ENCODE data around the gene SLC35B2. TPM values are rescaled to one million over a fixed set of nuclear protein-coding genes. Genes with fewer than 3 reads are reported as not detected.

SLC35B2 gene
- total RNA-seq, 1 donor, result 92.8 TPM

GRCh38 chr6:44237813-44238433 is 19.4 kb downstream of the SLC35B2 start:
- peak overlapping the region; percentile 73 for H3K4me3 ChIP-seq (ENCODE audit: low read depth, low read length)
- DNase-seq (ENCODE audit: low read depth), result peak; percentile 59
- TF ChIP-seq CTCF (IDR thresholded peaks at IDR 0.05; ENCODE audit: insufficient read depth, low read depth, low read length), result peak; percentile 88

DNA sequence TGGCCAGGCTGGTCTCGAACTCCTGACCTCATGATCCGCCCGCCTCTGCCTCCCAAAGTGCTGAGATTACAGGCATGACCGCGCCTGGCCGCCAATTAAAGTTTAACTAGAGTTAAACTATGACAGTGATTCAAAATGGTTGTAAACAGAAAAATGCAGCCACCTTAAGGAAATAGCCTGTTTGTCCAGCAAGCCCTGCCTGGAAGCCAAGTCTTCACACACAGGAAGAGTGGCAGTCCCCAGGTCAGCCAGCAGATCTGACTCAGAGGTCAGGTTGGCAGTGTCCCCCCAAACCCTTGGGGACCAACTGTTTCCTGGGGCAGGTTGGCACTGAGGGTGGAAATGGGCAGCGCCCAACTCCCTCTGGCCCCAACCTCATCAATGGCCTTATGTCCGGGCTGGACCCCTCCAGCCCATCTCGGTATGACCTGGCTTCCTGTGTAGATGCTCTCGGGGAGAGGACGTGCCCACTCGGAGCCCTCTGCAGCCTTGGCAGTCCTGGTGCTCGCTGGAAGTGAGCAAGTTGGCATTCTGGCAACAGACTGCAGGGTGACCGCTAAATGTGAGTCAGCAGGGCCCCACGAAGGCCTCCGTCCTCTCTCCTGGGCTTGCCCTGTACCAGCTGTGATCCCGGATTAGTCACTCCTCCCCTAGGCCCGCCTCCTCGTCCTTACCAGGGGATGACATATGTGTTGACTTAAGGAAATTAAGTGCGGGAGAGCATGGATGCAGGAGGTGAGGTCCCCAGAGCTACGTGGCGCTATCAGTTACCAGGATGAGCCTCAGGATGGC is 20.1 kb downstream of the SLC35B2 start:
- no peak for TF ChIP-seq CTCF (IDR thresholded peaks at IDR 0.05; ENCODE audit: insufficient read depth, low read depth, low read length)
- H3K4me3 ChIP-seq (ENCODE audit: low read depth, low read length), result peak overlapping the region; percentile 73

GRCh38 chr6:44235891-44236516 is 21.3 kb downstream of the SLC35B2 start:
- no peak for DNase-seq (ENCODE audit: low read depth)
- no peak for TF ChIP-seq CTCF (IDR thresholded peaks at IDR 0.05; ENCODE audit: insufficient read depth, low read depth, low read length)
- no peak overlapping the region for H3K4me3 ChIP-seq (ENCODE audit: low read depth, low read length)

More for the DNA sequence above, 20.1 kb downstream of the SLC35B2 start:
- DNase-seq (ENCODE audit: low read depth), result peak; percentile 94

- TF ChIP-seq CTCF (IDR thresholded peaks at IDR 0.05; ENCODE audit: insufficient read depth, low read depth, low read length), result no peak
- DNase-seq (ENCODE audit: low read depth), result no peak
- no peak overlapping the region for H3K4me3 ChIP-seq (ENCODE audit: low read depth, low read length)
Observed at GRCh38 chr6:44235269-44235668, 22.1 kb downstream of the SLC35B2 start.

DNA sequence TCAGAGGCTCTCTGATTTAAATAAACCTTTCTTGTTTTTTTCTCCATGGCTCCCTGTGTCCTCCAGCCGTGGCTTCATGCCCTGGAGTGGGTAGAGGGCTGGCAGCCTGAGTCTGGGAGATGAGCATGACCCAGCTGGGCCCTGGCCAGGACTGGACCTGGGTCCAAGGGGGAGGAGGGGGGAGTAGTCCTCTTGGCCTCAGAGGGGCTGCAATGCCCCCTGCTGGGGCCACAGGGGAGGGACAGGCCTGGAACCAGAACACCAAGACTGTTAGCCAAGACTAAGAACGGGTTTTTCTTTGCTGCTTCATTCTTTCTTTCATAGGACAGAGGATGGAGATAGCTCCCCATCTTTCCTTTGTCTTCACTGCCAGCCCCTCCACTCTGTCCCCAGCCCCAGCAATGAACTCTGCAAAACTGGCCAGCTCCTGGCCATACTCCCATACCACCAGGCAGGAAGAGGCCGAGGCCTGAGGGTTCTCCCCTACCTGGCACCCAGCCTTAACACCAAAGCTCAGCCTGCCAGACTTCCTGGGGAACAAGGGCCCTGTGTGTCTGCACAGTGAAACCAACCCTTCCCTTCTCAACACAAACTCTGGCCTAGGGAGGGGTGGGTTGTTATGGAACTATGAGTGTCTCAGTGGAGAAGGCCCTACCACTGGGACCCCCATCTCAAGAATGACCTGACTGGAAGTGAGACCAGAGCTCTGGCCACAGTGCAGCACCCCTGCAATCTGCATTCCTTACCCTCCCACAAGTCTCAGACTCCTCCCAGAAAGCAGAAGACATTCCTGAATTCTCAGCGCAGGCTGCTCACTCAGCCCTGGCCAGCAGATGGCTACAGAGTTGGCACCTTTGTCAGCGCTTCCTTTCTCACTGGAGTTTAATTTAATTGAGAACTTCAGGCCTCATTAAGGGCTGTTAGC is 23.0 kb downstream of the SLC35B2 start:
- TF ChIP-seq CTCF (IDR thresholded peaks at IDR 0.05; ENCODE audit: insufficient read depth, low read depth, low read length), result peak; percentile 86
- no peak overlapping the region for H3K4me3 ChIP-seq (ENCODE audit: low read depth, low read length)
- DNase-seq (ENCODE audit: low read depth), result peak; percentile 75

- DNase-seq (ENCODE audit: low read depth), result no peak
- TF ChIP-seq CTCF (IDR thresholded peaks at IDR 0.05; ENCODE audit: insufficient read depth, low read depth, low read length), result no peak
- no peak overlapping the region for H3K4me3 ChIP-seq (ENCODE audit: low read depth, low read length)
Observed at GRCh38 chr6:44233567-44234100, 23.7 kb downstream of the SLC35B2 start.
